NCI-H187 (cell line): ENCODE data around the gene STK11.

Source experiments
- DNase-seq, 2 experiments: peaks; one replicate each; lab custom pipeline; 2025; lab: John Stamatoyannopoulos, UW

The STK11 gene

GRCh38 chr19:1225440-1226226, 20.1 kb downstream of the STK11 start:
- no peak for DNase-seq

GRCh38 chr19:1226227-1226518, 20.6 kb downstream of the STK11 start:
- DNase-seq = no peak

- no peak for DNase-seq
Observed at GRCh38 chr19:1226522-1227303, 21.1 kb downstream of the STK11 start.

GRCh38 chr19:1227304-1228054, 21.9 kb downstream of the STK11 start:
- DNase-seq = no peak

GRCh38 chr19:1228161-1228957, 22.8 kb downstream of the STK11 start:
- no peak for DNase-seq

GRCh38 chr19:1229056-1229923, 23.7 kb downstream of the STK11 start:
- DNase-seq = no peak

- no peak for DNase-seq
Observed at GRCh38 chr19:1229924-1230782, 24.6 kb downstream of the STK11 start.

GRCh38 chr19:1230783-1231489, 25.4 kb downstream of the STK11 start:
- no peak for DNase-seq

- no peak for DNase-seq
Observed at GRCh38 chr19:1231729-1232637, 26.4 kb downstream of the STK11 start.

- no peak for DNase-seq
Observed at GRCh38 chr19:1232652-1233072, 27.1 kb downstream of the STK11 start.

- DNase-seq = no peak
Observed at GRCh38 chr19:1233115-1233667, 27.6 kb downstream of the STK11 start.

GRCh38 chr19:1234051-1234954, 28.7 kb downstream of the STK11 start:
- DNase-seq = no peak

GRCh38 chr19:1234955-1235380, 29.4 kb downstream of the STK11 start:
- DNase-seq = no peak

GRCh38 chr19:1235625-1236538, 30.3 kb downstream of the STK11 start:
- DNase-seq = no peak

- no peak for DNase-seq
Observed at GRCh38 chr19:1236576-1236975, 31.0 kb downstream of the STK11 start.
